NCI-H2107 (cell line): Measurements from ENCODE around the gene ITGB5.

Experiments used
- DNase-seq: peaks from one replicate; lab custom pipeline; 2025; lab: John Stamatoyannopoulos, UW

ITGB5 gene, protein sequence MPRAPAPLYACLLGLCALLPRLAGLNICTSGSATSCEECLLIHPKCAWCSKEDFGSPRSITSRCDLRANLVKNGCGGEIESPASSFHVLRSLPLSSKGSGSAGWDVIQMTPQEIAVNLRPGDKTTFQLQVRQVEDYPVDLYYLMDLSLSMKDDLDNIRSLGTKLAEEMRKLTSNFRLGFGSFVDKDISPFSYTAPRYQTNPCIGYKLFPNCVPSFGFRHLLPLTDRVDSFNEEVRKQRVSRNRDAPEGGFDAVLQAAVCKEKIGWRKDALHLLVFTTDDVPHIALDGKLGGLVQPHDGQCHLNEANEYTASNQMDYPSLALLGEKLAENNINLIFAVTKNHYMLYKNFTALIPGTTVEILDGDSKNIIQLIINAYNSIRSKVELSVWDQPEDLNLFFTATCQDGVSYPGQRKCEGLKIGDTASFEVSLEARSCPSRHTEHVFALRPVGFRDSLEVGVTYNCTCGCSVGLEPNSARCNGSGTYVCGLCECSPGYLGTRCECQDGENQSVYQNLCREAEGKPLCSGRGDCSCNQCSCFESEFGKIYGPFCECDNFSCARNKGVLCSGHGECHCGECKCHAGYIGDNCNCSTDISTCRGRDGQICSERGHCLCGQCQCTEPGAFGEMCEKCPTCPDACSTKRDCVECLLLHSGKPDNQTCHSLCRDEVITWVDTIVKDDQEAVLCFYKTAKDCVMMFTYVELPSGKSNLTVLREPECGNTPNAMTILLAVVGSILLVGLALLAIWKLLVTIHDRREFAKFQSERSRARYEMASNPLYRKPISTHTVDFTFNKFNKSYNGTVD

DNA sequence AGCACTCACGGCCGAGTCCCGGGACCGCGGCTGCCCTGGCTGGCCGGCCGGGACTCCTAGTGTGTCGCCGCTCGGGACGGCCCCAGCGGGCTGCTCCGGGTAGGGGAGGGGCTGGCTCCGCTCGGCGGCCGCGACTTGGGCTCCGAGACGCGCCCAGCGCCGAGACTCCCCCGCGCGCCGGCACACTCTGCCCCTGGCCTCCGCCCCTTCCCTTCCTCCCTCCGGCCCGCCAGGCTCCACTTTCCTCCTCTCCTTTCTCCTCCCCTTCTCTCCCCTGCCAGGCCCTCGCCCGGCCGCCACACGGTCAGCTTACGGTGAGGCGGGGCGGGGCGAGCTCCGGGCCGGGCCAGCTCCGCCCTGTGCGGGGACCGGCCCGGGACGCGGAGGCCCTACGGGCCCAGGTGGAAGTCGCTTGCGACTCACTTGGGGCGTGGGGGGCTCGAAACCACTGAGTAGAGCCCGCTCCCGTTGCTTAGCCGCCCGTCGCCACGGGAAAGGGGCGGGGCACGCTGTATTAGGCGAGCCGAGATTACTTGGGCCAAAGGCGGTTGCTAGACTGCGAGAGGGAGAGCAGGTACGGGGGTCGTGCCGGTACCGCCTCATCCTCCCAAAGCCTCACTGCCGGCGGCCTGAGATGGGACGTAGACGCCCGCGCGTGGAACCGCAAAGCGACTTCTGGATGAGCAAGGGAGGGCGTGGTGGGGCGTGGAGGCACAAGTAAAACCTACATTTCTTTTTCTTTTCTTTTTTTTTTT lies at the start of gene ITGB5:
ITGB5 (minus strand) TSS at position 189 of the 755 bp plus-strand sequence. CDS start 365 bp downstream, outside the sequence.
- DNase-seq = no peak

DNA sequence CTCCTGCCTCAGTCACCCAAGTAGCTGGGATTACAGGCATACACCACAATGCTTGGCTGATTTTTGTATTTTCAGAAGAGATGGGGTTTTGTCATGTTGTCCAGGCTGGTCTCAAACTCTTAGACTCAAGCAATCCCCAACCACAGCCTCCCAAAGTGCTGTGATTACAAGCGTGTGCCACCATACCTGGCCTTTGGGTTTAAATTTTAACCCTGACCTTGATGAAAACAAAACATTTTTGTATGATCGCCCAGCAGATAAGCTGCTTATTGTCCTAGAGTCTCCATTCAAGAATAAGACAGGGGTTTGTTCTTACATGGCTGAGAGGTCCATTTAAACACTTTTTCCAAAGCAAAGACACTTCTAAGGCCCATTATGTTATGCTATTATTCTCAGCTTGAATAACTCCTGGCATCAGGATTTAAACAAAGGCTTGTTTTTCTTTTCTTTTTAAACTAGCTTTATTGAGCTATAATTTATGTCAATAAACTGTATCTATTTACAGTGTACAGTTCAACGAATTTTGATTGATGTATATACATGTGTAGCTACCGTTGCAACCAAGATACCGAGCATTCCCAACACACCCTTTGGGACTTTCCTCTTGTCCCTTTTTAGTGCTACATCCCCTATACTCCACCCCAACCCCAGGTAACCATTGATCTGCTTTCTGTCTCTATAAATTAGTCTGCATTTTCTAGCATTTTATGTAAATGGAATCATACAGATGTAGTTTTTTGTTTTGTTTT lies 48.8 kb upstream of the ITGB5 start:
- DNase-seq = no peak

DNA sequence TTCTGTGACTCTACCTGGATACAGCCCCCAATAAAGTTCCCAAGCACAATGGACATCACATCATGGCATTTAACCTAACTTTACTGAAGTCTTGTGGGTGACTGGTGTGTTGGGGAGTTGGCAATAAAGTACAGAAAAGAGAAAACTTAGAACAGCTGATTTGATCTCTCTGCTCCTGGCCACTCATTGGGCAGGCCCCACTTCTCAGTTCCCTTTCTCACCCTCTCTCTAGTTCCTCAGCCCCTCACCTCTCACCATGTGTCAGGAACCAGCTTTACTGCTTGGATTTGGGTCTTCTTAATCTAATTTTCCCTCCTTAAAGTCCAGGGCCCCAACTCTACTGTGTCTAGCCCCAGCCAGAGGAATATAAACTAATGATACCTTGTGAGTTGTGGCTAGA lies 48.1 kb upstream of the ITGB5 start:
- DNase-seq = no peak

DNA sequence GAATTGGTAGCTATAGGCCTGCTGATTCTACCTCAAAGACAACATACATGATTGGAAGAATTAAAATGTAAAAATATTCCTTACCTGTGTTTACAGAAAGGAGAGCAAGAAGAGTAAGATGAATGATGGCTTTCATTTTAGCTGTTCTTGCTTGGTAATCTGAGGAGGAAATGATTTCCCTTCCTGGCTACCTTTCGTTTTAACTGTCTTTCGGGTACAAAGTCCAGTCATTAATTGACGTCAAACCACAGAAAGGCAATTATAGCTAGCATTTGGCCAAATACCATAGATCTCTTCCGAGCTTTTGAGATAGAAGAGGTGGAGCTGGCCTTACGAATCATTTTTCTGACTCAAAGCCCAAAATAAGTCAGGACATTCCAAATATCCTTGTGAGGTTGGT lies 47.4 kb upstream of the ITGB5 start, which contains the start of gene MUC13:
MUC13 (minus strand) TSS at position 175 of the 400 bp plus-strand sequence; CDS start at position 136, 39 bp downstream.
- no peak for DNase-seq

DNA sequence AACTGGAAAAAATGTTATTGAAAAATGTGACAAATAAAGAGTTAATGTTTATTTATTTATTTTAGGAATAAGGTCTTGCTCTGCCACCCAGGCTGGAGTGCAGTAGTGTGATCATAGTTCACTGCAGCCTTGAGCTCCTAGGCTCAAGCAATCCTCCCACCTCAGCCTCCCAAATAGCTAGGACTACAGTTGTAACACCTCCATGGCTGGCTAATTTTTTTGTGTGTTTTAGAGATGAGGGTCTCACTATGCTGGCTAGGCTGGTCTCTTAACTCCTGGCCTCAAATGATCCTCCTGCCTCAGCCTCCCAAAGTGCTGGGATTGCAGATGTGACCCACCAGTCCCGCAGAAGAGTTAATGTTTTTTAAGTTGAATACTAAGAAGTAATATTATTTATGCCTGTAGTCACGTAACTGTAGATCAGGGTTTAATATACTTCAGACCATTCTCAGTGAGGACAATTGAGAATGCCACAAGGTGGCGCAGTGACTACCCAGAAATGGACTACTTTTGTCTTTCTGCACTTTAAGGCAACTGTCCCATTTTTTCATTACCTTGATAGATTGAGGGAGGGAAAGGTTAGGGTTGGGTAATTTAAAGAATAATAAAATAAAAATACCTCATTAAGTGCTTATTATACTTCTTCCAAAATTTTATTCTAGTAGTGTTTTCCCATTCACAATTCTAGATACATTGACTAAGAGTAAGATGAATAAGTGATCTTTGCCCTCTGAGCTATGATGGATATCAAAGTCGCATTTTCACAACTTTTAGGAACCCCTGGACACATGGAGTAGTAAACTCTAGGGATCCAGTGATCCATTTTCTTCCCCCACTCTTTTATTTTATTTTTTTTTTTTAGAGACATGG lies 41.4 kb upstream of the ITGB5 start:
- peak; percentile 33 for DNase-seq

DNA sequence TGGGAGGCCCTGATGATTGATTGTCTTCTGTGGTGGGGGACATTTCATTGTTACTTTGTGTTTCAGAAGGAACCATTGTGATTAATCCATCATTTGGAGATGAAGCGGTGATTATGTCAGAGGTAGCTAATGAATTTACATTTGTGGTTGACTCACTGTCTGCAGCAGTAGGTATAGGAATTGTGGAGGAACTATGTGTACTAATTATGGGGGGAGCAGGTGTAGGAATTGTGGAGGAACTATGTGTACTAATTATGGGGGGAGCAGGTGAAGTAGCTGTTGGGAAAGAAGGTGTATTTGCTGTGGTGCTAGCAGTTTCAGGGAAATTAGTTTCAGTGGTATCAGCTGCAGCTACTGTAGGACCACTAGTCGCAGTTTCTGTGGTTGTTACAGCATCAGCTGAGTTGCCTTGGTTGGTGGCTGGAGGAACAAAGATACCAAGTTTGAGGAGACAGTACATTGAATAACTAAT lies 40.4 kb upstream of the ITGB5 start:
- DNase-seq = no peak

DNA sequence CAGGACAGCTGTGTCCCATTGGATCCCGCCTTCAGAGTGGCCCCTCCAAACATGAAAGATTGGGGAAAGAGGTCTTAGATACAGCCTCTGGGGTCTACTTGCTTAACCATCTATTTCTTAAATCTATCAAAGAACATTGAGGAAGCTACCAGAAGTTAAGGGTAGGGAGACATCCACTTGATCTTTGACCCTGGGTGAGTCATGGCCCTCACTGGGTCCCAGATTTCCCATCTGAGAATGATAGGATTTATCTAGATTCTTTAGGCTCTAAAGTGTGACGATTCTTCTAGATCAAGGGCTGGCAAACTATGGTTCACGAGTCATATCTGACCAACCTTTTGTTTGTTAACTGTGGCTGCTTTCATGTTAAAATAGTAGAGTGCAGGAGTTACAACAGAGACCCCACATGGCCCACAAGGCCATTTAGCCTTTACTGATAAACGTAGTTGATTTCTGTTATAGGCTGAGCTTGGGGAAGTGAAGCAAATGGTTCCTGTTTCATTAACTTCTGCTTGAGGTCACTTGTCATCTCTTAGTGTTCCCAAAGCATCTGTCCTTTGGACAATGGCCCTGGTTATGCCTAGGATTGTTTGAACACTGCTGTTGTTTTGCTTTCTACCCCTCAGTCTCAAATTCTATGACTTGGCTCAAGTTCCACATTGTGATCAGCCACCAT lies 39.4 kb upstream of the ITGB5 start:
- no peak for DNase-seq

DNA sequence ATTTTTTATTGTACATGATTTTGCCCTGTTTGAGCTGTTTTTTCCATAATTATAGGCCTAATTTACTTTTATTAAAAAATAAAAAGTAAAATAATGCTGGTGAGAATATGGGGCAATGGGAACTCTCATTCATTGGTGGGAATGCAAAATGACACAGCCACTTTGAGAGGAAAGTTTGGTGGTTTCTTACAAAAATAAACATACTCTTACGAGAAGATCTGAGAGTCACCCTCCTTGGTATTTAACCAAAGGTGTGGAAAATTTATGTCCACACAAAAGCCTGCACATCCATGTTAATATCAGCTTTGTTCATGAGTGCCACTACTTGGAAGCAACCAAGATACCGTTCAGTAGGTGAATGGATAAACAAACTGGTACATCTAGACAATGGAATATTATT lies 37.6 kb upstream of the ITGB5 start:
- no peak for DNase-seq

DNA sequence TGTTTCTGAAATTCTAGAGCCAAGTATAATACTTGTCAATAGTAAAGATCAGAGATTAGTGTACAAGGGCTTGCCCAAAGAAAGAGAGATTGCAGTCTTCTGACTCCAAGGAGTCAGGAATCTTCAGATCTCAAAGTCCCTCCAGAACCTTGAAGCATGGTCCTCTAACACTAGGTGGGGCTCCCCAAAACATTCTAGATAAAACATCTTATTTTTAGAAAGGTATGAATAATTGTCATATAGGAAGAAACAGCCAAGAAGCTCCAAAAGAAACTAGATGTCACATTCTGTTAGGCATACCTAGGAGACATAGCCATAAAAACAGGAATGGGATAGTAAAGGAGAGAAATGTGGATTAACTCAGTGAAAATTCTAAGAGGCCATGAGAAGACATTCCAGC lies 36.7 kb upstream of the ITGB5 start:
- DNase-seq = no peak

DNA sequence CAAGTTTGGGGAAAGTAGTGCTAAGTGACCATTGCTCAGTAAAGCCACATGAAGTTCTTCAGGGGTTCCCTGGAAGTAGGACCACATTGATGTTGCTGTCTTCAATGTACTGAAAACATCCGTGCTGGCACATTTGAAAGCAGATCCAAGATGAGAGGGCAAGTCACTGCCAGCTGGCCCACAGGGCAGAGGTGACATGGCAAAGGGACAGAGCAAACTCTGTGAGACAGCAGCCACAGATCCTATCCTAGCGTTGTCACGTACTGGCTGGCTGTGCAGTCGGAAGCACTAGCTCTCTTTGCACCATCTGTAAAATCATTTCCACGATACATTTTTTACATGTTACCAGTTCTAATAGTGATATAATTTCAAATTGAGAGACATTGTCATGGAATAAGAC lies 33.6 kb upstream of the ITGB5 start:
- DNase-seq = no peak

DNA sequence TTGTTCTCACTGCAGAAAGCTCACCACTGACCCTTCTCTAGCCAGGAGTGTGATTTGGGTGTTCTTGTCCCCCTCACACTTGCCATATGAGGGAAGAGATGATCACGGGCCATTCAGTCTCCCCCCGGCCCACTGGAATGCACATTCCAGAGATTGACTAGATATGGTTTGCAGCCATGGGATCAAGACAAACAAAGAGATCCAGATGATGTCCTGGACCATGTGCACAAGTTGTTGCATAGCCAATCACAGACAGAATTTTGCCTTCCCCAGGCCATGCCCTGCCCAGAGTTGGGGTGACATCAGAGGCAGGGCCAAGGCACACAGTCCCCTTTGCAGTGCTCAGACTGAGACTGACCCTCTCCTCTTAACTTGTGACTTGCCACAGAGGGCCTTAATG lies 32.6 kb upstream of the ITGB5 start:
- DNase-seq = no peak

DNA sequence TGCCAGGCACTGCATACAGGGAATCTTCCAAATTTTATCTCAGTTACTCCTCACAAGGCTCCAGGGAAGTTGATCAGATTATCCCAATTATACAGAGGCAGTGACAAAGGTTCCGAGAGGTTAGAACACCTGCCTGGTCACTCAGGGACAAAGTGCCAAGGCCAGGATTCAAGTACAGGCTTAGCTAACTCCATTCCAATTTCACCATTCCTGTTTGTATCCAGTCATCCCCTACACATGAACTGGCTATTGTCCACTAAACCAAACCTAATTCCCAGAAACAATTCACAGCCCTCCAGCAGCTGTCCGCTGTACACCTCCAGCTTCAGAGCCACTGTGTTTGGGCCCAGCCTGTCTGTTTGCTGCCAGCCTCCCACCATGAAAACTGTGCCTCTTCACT lies 31.4 kb upstream of the ITGB5 start:
- no peak for DNase-seq

DNA sequence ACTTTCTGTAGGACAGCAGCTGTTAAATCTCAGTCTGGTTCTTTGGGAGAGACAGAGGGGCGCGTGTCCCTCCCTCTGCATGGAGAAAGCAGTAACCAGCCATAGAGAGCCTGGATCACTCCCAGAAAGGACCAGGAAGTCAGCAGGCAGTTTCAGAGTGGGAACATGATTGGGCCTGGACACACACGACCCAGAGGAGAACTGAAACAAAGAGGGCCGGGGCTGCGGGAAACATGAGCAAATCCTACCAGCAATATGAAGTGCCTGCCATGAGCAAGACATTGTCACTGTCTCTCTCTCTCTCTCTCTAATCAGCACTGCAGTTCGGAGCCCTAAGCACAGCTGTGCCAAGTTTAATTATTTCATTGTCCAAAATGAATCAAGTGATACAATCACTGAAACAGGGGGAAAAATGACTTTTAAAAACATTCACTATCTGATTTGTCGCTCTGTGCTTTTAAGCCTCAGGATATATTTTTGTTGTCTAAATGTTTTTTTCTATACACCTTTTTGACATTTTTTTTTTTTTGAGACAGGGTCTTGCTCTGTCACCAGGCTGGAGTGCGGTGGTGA lies 29.8 kb upstream of the ITGB5 start:
- no peak for DNase-seq

DNA sequence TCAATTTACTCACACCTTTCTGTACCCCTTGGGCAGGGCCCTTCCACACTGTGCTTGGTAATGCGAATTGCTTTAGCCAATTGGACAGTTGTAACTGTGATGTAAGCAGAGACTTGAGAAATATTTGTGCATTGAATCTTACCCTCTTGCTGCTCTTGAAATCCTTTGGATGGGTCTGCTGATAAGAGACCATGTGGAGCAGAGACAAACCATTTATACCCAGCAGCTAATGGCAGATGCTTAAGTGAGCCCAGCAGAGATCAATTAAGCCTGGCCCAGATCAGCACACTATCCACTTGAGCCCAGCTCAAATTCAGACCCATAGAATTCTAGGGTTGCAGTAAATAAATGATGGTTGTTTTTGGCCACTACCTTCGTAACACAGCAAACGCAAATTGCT lies 28.1 kb upstream of the ITGB5 start:
- no peak for DNase-seq

DNA sequence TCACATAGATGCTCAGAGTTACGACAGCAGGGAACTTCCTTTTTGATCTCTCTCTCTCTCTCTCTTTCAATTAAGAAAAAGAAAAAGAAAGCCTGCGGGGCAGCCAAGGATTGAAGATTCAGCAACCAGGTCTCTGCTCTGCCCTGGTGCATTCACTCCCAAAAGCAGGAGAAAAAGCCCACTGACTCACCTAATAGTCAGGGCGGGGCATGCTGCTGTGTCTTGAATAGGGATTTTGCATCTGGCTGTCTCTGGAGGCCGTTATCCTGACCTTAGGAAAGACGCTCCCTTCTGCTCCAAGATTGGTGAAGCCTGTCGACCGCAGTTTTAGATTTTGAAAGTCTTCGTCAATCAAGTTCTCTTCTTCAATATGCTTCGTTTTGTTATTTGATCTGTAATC lies 20.8 kb upstream of the ITGB5 start:
- DNase-seq = no peak

DNA sequence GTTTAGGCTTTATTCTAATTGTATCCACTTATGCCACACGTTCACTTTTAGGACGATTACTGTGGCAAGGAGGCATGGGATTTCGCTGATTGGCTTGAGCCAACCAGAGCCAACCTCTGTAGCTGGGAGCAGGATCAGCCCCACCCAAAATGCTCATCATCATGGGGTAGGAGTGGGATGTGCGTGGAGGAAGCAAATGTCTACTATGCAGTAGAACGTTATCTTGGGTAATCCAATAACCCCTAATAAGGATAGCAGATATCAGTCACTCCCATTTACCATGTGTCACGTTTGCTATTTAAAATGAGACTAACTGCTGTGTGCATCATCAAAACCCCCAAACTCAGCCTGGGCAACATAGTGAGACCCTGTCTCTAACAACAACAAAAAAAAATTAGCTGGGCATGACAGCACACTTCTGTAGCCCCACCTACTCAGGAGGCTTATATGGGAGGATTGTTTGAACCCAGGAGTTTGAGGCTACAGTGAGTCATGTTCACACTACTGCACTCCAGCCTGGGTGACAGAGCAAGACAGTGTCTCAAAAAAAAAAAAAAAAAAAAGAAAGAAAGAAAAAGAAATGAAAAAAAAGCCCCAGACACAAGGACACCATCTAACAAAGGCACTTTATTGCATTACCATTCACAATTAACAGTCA lies 17.8 kb upstream of the ITGB5 start:
- no peak for DNase-seq

DNA sequence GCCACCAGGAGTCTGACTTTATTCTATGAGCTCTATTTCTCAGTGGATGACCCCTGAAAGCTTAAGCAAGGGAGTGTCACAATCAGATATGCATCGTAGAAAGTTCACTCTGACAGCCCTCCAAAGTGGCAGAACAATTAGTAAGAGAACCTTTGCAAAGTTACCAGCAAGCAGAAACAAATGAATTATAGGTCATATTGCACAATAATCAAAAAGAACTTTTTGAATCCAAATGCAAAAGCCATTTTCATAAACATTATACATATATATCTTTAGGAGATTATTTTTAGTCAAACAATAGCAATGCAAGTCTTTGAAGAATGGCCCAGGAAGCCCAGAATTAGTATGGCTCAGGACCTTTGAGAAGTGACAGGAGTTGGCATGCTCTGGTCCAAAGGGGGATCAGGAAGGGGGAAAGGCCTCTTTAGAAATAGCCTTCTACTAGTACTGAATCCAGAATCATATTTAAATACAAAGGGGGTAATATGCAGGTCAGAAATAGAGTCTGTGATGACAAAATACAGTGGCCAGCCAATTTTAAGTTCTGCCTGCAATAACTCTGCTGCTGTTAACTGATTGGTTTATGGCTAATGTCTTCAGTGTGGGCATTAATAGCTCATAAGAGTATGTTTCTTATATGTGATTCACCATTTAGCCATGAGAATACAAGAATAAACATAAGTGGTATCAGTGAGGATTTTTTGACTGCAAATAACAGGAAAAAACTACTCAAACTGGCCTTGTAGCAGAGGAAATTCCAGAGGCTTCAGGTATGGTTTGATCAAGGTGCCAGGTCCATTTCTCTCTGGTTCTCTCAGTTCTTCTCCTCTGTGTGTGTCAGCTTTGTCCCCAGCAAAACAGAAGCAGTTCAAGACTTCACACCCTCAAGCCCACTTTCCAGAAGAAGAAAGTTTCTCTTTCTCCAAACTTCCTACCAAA lies 17.0 kb upstream of the ITGB5 start:
- no peak for DNase-seq
